Adrenal gland (tissue), 19 donors: ENCODE data around the gene SRSF2. TPM values are rescaled to one million over a fixed set of nuclear protein-coding genes. Genes with fewer than 3 reads are reported as not detected.

Experiments used
- DNase-seq, 7 donors: peaks; one replicate each; pipeline ENCODE4 v3.0.0-alpha.2; 2019 to 2020
- H3K27ac ChIP-seq, 5 donors: fragments of 200-600 bp; sonication (generic) in 4 of 5; 1 replicate in 3 of 5; 2 replicates in 2 of 5; pipeline versions ENCODE4 v1.5.1 to v1.8.0; 2016 to 2020; ENCODE audit warnings: mild to moderate bottlenecking in 1 of 5
- H3K27me3 ChIP-seq: fragments of 200-600 bp; 2 replicates; pipeline ENCODE4 v1.8.0; 2021
- H3K36me3 ChIP-seq, 2 donors: fragments of 200-600 bp; replicated peaks in 1 of 2; 1 replicate in 1 of 2; 2 replicates in 1 of 2; pipeline versions ENCODE4 v1.5.1 to v1.8.0; 2018 to 2022
- H3K4me1 ChIP-seq, 2 donors: fragments of 200-600 bp; replicated peaks in 1 of 2; 1 replicate in 1 of 2; 2 replicates in 1 of 2; pipeline versions ENCODE4 v1.5.1 to v1.8.0; 2018 to 2021
- H3K4me3 ChIP-seq, 4 donors: fragments of 200-600 bp; sonication (generic) in 3 of 4; one replicate each; pipeline ENCODE4 v1.5.1; 2016 to 2018
- H3K9me3 ChIP-seq, 3 donors: fragments of 200-600 bp; sonication (generic) in 1 of 3; replicated peaks in 1 of 3; 1 replicate in 2 of 3; 2 replicates in 1 of 3; pipeline versions ENCODE4 v1.5.1 to v1.8.0; 2016 to 2021
- POLR2A ChIP-seq, 2 donors: fragments of 450-650 bp; IDR thresholded peaks; one replicate each; pipeline ENCODE4 v1.6.1; 2017; ENCODE audit warnings: antibody characterized with exemption in 2 of 2, mild to moderate bottlenecking in 2 of 2, moderate library complexity in 1 of 2
- WGBS, 4 donors: extraction: QIAGEN DNeasy Blood & Tissue Kit in 2 of 4; methylation state at CpG; one replicate each; pipeline versions ENCODE4 v1.1.5 to v1.1.7; 2013 to 2017; 5-methylcytosine and 5-hydroxymethylcytosine counted together
- intact Hi-C, 2 donors: fragments of 100-400 bp; cut with DNase I; formaldehyde crosslinking; loops; one replicate each; pipeline versions ENCODE4 v1.14.1 to v1.15.0; 2022 to 2023
- long read RNA-seq, 10 donors: library from polyadenylated mRNA in 3 of 10; unstranded in 2 of 10; stranded (forward) in 1 of 10; transcript quantifications; one replicate each; pipeline ENCODE4 v2.0.0 and lab custom pipeline, GENCODE V29; 2021 to 2026
- polyA plus RNA-seq, 3 donors: library from polyadenylated mRNA; stranded (reverse); fragments of 200-250 nt in 2 of 3; fragments of 350-450 nt in 1 of 3; fragmentation: Illumina TruSeq in 1 of 3; extraction: RNeasy Lipid Tissue Mini Kit (QIAGEN cat#74804) in 1 of 3; gene quantifications; one replicate each; pipeline ENCODE4 v1.2.3, GENCODE V29; 2013 to 2014
- total RNA-seq, 9 donors: library from RNA; depleted of rRNA in 4 of 9; stranded (reverse); fragments of >200 nt in 4 of 9; fragments of 120-200 nt in 1 of 9; fragmentation: NEBNext Ultra II Directional in 1 of 9; extraction: Animal tissue kit (Norgen Biotek cat#: 25700) in 1 of 9; gene quantifications; one replicate each; pipeline versions ENCODE4 v1.1.0 to v1.2.4, GENCODE V29; 2013 to 2023
- TF ChIP-seq, protein P1 (sequence below), 6 experiments: fragments of 450-650 bp in 4 of 6; fragments of 200-600 bp in 2 of 6; sonication (generic) in 1 of 6; IDR thresholded peaks; 1 replicate in 5 of 6; 2 replicates in 1 of 6; pipeline versions ENCODE4 v1.5.1 to v1.8.0; 2016 to 2021; ENCODE audit warnings: antibody characterized with exemption in 6 of 6, mild to moderate bottlenecking in 2 of 6, moderate library complexity in 1 of 6
- donor health status: healthy with polysubstance abuse.
- donor health status: Bipolar disorder and iron deficiency.
- donor health status: DM: yes; HTN: yes; CAD: no.
- donor health status: DM: no; HTN: no; CAD: no.
- donor health status: DM: no; HTN: no; CAD: no.
- donor health status: DM: yes; HTN: yes; CAD: no.

SRSF2 gene
- total RNA-seq, result 100 to 1,000 TPM; 115 to 242 (median 206) TPM
- polyA plus RNA-seq, result 100 to 1,000 TPM; 103 to 269 (median 151) TPM
- long read RNA-seq, donor 1, transcript SRSF2-203 (2 exons, 2,885 nt), result minor isoform, 11 of 89 reads
- long read RNA-seq, donor 1, transcript SRSF2-209 (2 exons, 1,001 nt), result minor isoform, 7 of 89 reads
- long read RNA-seq, donor 1, transcript SRSF2-202 (3 exons, 1,927 nt), result major isoform, 46 of 89 reads
- long read RNA-seq, donor 1, partial matches to known transcripts, result 14 of 89 reads
- long read RNA-seq, donor 1, other reads (novel, unspliced or antisense), result 6 of 89 reads
- long read RNA-seq, donor 2, transcript SRSF2-209 (2 exons, 1,001 nt), result minor isoform, 11 of 72 reads
- long read RNA-seq, donor 2, transcript SRSF2-202 (3 exons, 1,927 nt), result major isoform, 44 of 72 reads
- long read RNA-seq, donor 2, transcript SRSF2-203 (2 exons, 2,885 nt), result minor isoform, 11 of 72 reads
- long read RNA-seq, donor 2, partial matches to known transcripts, result 0 of 72 reads
- long read RNA-seq, donor 2, other reads (novel, unspliced or antisense), result 0 of 72 reads
- long read RNA-seq, donor 3, transcript SRSF2-202 (3 exons, 1,927 nt), result major isoform, 33 of 39 reads
- long read RNA-seq, donor 3, partial matches to known transcripts, result 0 of 39 reads
- long read RNA-seq, donor 3, other reads (novel, unspliced or antisense), result 0 of 39 reads
- long read RNA-seq, donor 4, transcript SRSF2-202 (3 exons, 1,927 nt), result major isoform, 71 of 90 reads
- long read RNA-seq, donor 4, partial matches to known transcripts, result 2 of 90 reads
- long read RNA-seq, donor 4, other reads (novel, unspliced or antisense), result 15 of 90 reads
- long read RNA-seq, donor 5, transcript SRSF2-203 (2 exons, 2,885 nt), result minor isoform, 26 of 154 reads
- long read RNA-seq, donor 5, transcript SRSF2-202 (3 exons, 1,927 nt), result major isoform, 100 of 154 reads
- long read RNA-seq, donor 5, partial matches to known transcripts, result 12 of 154 reads
- long read RNA-seq, donor 5, other reads (novel, unspliced or antisense), result 10 of 154 reads
- long read RNA-seq, donor 6, transcript SRSF2-202 (3 exons, 1,927 nt), result major isoform, 43 of 72 reads
- long read RNA-seq, donor 6, partial matches to known transcripts, result 7 of 72 reads
- long read RNA-seq, donor 6, other reads (novel, unspliced or antisense), result 17 of 72 reads
- long read RNA-seq, donor 7, transcript SRSF2-209 (2 exons, 1,001 nt), result minor isoform, 7 of 58 reads
- long read RNA-seq, donor 7, transcript SRSF2-202 (3 exons, 1,927 nt), result major isoform, 30 of 58 reads
- long read RNA-seq, donor 7, transcript SRSF2-203 (2 exons, 2,885 nt), result minor isoform, 17 of 58 reads
- long read RNA-seq, donor 7, partial matches to known transcripts, result 0 of 58 reads
- long read RNA-seq, donor 7, other reads (novel, unspliced or antisense), result 0 of 58 reads
- long read RNA-seq, donor 8, transcript SRSF2-203 (2 exons, 2,885 nt), result minor isoform, 15 of 99 reads
- long read RNA-seq, donor 8, transcript SRSF2-202 (3 exons, 1,927 nt), result major isoform, 69 of 99 reads
- long read RNA-seq, donor 8, transcript SRSF2-209 (2 exons, 1,001 nt), result minor isoform, 10 of 99 reads
- long read RNA-seq, donor 8, transcript SRSF2-208 (4 exons, 1,359 nt), result minor isoform, 5 of 99 reads
- long read RNA-seq, donor 8, partial matches to known transcripts, result 0 of 99 reads
- long read RNA-seq, donor 8, other reads (novel, unspliced or antisense), result 0 of 99 reads
- long read RNA-seq, donor 9, transcript SRSF2-202 (3 exons, 1,927 nt), result major isoform, 32 of 53 reads
- long read RNA-seq, donor 9, transcript SRSF2-209 (2 exons, 1,001 nt), result minor isoform, 7 of 53 reads
- long read RNA-seq, donor 9, transcript SRSF2-203 (2 exons, 2,885 nt), result minor isoform, 12 of 53 reads
- long read RNA-seq, donor 9, partial matches to known transcripts, result 0 of 53 reads
- long read RNA-seq, donor 9, other reads (novel, unspliced or antisense), result 0 of 53 reads
- long read RNA-seq, donor 10, transcript SRSF2-203 (2 exons, 2,885 nt), result minor isoform, 5 of 39 reads
- long read RNA-seq, donor 10, transcript SRSF2-202 (3 exons, 1,927 nt), result major isoform, 28 of 39 reads
- long read RNA-seq, donor 10, partial matches to known transcripts, result 0 of 39 reads
- long read RNA-seq, donor 10, other reads (novel, unspliced or antisense), result 0 of 39 reads

DNA sequence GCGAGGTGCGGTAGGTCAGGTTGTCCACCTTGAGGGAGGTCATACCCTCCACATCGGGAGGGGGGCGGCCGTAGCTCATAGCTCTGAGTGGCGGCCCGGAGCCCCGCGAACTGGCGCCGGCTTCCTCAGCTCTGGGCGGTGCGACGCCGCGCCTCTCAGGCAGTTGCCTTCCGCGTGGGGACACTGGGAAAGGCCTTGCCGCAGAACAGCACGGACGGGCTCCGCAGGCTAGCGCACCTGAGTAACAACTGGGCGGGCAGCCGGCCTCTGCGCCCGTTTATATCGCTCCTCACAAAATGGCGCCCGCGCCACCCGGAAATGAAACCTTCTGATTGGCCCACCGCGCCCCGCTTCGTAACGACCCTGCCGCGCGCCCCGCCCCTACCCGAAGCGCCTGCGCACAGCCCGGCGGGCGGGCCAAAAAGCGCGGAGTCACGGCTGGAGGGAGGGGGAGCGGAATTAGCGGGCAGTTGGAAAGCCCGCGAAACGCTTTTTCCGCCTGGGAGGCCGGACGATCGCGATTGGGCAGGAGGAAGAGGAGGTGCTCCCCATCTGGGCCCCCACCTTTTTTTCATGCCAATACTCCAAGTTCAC lies at the start of gene SRSF2:
Gene SRSF2, minus strand, starts transcription at position 250 of the 594 bp plus-strand sequence. Its CDS starts 171 bp downstream, at position 79.
- intact Hi-C loops, result no loop called here
- TF ChIP-seq, protein P1, sequence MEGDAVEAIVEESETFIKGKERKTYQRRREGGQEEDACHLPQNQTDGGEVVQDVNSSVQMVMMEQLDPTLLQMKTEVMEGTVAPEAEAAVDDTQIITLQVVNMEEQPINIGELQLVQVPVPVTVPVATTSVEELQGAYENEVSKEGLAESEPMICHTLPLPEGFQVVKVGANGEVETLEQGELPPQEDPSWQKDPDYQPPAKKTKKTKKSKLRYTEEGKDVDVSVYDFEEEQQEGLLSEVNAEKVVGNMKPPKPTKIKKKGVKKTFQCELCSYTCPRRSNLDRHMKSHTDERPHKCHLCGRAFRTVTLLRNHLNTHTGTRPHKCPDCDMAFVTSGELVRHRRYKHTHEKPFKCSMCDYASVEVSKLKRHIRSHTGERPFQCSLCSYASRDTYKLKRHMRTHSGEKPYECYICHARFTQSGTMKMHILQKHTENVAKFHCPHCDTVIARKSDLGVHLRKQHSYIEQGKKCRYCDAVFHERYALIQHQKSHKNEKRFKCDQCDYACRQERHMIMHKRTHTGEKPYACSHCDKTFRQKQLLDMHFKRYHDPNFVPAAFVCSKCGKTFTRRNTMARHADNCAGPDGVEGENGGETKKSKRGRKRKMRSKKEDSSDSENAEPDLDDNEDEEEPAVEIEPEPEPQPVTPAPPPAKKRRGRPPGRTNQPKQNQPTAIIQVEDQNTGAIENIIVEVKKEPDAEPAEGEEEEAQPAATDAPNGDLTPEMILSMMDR (IDR thresholded peaks at IDR 0.05), result peak in 1 of 6 experiments; percentile 6
- TF ChIP-seq POLR2A (IDR thresholded peaks at IDR 0.05), result peak; percentile 99 to 100
- Histone ChIP-seq H3K36me3 (peaks cover 0 to 44% of the 10 kb centered on the region in 2 donors), H3K27ac (peak within 1 kb of the TSS; percentile 96 to 100 (median 99)), H3K4me3 (peak within 1 kb of the TSS; percentile 83 to 98 (median 92)), H3K4me1 (peaks cover 32 to 66% of the 10 kb centered on the region in 2 donors), H3K9me3 (no peaks in the 10 kb centered on the region), H3K27me3 (no peaks in the 10 kb centered on the region)
- WGBS, 4 donors, result 0 to 1% (median 0%) methylated on average over 3 to 60 of the region's 60 CpGs
- peak; percentile 98 to 99 (median 98) for DNase-seq

DNA sequence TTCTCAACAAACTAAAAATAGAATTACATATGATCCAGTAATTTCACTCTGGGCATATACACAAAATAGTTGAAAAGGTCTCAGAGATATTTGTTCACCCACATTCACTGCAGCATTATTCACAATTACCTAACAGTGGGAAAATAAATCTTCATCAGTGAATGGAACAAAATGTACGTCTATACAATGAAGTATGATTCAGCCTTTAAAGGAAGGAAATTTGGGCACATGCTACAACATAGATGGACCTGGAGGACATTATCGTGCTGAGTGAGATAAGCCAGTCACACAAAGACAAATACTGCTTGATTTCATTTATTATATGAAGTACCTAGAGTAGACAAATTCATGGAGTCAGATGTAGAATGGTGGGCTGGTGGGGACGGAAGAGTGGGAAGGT lies 47.8 kb upstream of the SRSF2 start:
- no peaks in the 10 kb centered on the region for H3K9me3 ChIP-seq
- no peak for DNase-seq
- no peaks in the 10 kb centered on the region for H3K4me1 ChIP-seq
- H3K27ac ChIP-seq, result no peak overlapping the region
- no peaks in the 10 kb centered on the region for H3K27me3 ChIP-seq
- H3K36me3 ChIP-seq, result peaks cover 0 to 7% of the 10 kb centered on the region in 2 donors
- intact Hi-C loops, result no loop called here
- 80 to 92% (median 85%) methylated on average over 3 of the region's 3 CpGs for WGBS, 4 donors
- no peak for TF ChIP-seq POLR2A (IDR thresholded peaks at IDR 0.05)
- TF ChIP-seq, protein P1 (IDR thresholded peaks at IDR 0.05), result no peak
- no peak overlapping the region for H3K4me3 ChIP-seq

DNA sequence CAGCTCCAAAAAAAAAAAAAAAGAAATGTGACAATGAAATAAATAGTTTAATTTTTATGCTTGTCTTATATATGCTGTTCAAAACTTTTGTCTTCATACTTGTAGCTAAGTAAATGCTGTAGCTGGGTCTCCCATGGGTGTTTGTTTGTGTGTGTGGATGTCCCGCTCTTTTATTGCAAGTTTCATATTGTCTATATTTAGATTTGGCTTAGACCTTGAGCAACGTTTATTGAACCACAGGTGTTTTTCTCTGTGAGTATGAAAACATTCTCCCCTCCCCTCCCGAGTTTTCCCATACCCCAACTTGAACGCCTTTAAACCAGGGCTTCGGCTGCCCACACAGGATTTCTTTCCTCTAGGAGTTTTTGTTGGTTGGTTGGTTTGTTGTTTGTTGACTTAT lies 46.0 kb upstream of the SRSF2 start:
- H3K27ac ChIP-seq, result no peak overlapping the region
- H3K4me3 ChIP-seq, result no peak overlapping the region
- no peak for DNase-seq
- peaks cover 0 to 10% of the 10 kb centered on the region in 2 donors for H3K36me3 ChIP-seq
- no peak for TF ChIP-seq POLR2A (IDR thresholded peaks at IDR 0.05)
- TF ChIP-seq, protein P1 (IDR thresholded peaks at IDR 0.05), result no peak
- intact Hi-C loops, result no loop called here
- no peaks in the 10 kb centered on the region for H3K4me1 ChIP-seq
- 80 to 83% (median 82%) methylated on average over 5 of the region's 5 CpGs for WGBS, 4 donors
- H3K9me3 ChIP-seq, result no peaks in the 10 kb centered on the region
- H3K27me3 ChIP-seq, result no peaks in the 10 kb centered on the region
